GM18502 (cell line): ENCODE results near the gene HMCN1.
"Not testable (repeated sequence)": the region's sequence is repeated elsewhere in the genome, so short reads cannot be mapped to it uniquely, and the experiment has no call there.

Experiments
- ATAC-seq: cut with Tn5 transposase; IDR thresholded peaks from one replicate; pipeline ENCODE4 v1.9.1; 2021; ENCODE audit warnings: mild to moderate bottlenecking; ENCODE audit not compliant: unreplicated experiment, poor library complexity

The HMCN1 gene

DNA sequence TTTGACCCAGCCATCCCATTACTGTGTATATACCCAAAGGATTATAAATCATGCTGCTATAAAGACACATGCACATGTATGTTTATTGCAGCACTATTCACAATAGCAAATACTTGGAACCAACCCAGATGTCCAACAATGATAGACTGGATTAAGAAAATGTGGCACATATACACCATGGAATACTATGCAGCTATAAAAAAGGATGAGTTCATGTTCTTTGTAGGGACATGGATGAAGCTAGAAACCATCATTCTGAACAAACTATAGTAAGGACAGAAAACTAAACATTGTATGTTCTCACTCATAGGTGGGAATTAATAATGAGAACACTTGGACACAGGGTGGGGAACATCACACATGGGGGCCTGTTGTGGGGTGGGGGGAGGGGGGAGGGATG, 477.4 kb downstream of the HMCN1 start:
- ATAC-seq, result not testable (repeated sequence)

DNA sequence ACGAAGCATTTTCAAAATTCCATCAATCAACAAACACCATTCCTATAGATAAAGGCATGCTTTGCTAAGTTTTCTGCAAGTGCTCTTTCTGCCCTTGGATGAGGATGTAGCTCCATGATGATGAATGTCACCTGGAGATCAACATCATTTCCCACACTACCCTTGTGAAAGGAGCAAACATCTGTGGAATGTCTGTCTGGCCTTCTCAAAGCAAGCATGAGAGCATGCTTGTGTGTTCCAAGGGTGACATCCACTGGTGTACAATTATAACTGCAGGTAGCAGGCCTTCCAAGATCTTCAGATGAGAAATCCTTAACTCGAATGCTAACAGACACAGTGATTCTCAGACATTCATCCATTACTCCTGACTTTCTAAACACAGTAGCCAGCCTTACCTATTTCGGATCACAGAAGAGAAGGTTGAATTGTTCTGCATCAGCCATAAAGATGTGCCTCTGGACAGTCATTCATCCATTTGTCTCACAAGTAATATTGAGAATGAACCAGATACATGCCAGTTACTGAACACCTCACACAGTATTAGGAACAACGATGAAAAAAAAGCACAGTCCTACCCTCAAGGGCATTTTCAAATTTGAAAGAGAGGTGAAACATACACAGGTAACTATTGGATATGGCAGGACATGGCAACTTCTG, 478.5 kb downstream of the HMCN1 start:
- ATAC-seq, result peak; percentile 93

DNA sequence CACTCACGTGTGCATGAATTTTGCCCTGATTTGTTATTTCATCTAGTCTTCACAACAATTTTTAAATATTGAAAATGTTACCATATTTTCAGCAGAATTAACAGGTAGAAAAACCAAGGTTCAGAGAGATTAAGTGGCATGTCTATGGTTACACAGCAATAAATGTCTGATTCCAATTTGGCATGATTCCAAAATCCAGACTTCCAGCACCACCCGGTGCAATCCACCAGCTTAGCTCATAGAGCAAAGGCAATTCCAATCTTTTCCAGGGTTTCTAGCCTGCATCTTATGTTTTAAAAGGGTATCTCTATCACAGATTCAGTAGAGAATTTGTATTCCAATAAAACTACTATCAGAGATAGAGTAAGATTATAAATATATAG, 479.0 kb downstream of the HMCN1 start:
- ATAC-seq, result no peak

DNA sequence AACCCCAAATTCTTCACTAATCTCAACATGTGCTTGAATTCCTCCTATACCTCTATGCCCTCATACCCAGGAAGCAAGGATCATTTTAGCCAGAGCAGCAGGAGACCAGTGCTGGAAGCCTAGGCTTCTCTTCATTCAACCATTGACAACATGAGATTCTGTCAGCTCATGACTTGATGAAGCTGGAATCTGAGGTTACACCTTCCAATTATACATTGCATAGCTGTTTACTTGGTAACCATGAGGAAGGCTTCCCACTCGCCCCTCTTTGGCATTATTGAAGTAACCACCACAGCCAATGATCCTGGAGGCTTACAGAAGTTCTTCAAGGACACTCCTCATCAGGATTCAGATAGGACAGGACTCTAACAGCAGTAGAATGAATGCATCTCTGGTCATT, 480.6 kb downstream of the HMCN1 start:
- no peak for ATAC-seq

DNA sequence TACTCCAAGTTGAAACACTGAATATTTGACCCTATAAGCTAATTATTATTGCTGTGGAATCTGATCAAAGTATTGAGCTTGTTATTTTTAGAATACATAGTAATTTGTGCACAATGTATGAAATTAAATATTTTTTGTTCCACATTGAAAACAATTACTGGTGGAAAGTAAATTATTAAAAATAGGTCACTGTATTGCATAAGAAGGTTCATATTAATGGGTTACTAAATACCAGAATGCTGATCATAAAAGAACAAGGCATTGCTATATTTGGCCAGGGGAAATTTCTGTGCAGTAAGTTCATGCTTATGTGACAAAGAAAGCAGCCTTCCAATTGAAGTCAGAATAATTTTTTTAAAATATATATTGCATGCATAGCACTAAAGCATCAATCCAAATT, 481.4 kb downstream of the HMCN1 start:
- ATAC-seq, result no peak

DNA sequence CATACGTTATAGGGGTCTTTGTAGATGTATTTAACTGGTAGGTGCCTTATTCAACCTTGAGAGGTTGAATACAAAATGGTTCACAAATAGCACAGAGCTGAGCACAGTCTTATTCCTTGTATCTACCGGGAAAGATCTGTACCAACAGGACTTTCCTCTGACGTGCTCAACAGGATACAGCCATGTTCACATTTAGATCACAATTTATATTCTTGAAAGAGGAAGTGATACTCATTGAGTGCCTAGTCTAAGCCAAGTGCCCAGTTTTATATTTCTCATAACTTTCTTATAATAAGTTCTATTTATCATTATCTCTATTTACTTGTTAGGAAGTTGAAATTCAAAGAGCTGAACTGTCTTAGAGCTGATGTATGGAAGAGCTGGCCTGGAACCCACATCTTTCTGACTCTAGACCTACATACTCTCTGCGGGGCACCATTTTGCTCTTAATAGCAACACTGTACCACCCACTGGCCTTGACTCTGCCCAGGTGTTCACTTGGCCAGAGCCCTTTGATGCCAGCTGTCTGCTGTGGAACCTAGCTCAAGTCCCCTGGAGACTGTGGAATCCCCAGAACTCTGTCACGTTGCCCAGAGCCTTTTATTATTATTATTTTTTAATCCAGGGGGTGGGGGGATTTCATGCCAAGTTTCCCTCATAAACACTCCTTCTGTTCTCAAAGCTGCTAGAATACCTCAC, 484.6 kb downstream of the HMCN1 start:
- ATAC-seq, result peak; percentile 86

DNA sequence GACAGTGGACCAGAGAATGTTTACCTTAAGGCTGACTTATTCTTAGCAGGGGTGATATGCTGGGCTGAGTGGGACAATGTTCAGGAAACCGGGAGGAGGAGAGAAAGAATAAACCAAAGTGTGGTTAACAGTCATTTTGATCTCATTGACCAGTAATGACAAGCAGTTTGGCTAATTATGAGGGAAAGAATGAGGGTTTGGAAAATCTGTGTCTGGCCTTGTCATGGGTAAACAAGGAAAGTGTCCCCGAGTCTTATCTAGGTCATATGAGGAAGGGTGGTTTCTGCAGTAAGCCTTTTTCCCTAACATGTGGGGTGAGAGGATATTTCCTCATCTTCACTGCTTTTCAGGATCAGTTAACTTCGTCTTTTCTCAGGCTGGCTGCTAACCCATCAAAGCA, 485.9 kb downstream of the HMCN1 start:
- ATAC-seq, result no peak

DNA sequence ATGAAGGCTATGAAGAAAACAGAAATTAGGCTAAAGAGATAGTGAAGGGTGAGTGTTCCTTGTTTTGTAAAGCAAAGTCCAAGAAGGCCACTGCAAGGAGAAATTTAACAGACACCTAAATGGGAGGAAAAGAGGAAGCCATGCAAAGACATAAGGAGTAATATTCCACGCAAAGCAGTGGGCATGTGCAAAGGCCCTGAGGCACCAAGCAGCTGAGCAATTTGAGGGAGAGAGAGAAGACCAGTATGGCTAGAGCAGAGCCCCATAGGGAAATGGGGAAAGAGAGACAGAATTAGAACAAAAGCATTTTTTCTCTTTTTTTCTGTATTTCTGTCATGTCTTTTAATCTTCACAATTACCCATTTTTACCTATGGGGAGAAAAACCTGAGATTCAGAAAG, 486.7 kb downstream of the HMCN1 start:
- no peak for ATAC-seq

DNA sequence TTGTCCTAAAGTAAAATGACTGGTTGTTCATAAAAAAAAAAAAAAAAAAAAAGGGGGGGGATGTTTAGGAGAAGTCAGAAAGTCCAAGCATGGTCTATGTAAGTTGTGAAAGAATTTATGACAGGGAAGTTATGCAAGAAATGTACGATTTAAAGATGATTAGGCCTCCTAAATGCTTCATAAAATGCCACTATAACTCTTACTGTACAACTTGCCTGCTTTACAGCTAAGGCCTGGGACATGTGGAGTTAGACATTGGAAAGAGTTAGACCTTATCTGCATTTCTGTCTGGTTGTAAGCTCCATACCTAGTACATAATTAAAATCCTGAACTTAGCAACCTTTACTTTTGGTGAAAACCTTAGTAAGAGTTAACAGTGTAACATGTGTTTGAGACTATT, 490.9 kb downstream of the HMCN1 start:
- ATAC-seq, result no peak

DNA sequence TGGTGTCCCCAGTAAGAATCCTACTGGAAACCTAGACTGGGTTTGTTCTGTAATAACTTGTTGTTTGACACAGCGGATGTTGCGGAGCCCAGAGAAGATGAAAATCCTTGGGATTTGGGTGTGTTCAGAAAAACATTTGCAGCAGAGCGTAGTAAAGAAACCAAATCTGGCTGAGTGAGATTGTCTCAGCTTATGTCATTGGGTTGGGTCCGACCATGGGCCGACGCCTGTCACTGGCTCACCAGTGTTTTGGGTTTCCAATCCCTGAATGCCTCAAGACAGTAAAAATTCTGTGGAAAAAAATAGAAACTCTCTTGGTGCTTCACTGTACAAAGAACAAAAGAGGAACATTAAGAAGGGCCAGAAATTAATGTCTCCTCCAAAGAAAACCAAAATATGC, 494.6 kb downstream of the HMCN1 start:
- ATAC-seq, result no peak

DNA sequence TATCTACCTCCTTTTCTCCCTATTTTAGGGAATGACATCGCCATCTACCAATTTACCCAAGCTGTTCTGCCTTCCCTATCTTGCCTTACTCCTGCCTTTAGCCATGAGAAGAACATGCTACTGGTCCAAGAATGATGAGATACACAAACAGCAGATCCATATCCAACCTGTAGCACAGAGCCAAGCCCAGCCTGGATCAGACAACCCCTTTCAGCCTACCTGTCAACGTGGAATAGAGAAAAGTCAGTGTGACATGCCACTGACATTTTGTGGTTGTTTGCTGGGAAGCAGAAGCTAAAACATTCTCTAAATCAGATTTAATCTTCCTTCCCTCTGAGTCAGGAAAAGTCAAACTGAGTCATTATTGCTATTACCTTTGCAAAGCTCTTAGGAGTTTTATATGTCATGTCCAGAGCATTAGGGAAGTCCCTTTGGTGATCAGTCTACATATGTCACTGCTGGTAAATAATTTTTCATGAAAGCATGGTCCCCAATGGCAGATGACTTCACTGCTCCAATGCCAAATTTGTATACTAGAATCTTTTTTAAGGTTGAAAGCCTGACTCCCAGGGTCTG, 497.8 kb downstream of the HMCN1 start:
- ATAC-seq, result no peak

DNA sequence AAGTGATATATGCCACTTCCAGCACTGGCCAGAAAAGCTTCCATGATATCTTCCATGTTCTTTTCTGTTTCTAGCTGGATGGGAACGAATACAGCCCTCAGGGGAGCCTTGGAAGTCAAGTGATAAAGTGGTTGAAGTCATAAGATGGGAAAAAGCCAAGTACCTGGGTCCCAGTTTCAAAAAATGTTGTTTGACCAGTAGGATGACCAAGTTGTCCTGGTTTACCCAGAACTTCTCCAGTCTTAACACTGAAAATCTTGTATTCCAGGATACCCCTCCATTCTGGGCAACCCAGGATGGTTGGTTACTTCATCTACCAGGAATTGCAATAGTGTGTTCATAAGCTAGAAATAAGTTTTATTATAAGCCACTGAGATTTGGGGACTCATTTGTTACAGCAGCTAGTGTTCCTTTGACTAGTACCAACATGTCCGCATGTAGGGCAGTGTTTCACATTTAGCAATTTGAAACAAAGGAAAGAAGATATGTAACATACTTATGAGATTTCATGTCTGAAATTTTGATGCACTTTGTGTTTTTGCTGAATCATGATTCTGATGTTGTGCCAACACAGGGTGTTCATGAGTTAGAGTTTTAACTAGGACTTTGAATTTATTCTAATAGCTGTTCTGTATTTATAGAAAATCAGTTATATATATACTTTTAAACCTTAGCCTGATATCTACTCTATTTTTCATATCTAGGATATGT, 500.9 kb downstream of the HMCN1 start:
- ATAC-seq, result no peak

DNA sequence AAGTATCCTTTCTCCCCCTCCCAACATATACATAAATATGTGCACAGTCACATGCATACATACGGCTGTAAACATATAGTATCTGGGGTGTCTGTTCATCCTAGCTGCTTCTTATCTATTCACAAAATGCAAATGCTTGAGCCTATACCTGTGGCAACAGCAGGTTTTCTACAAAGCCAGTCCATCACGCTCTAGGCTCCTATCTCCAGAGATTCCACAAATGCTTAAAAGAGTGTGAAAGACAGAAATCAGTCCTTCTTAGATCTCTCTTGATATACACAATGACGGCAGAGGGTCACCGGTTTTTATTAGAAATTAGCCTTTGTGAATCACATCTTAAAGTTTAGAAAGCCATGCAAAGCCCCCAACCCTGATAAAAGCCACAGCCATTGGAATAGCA, 501.5 kb downstream of the HMCN1 start:
- ATAC-seq, result no peak

DNA sequence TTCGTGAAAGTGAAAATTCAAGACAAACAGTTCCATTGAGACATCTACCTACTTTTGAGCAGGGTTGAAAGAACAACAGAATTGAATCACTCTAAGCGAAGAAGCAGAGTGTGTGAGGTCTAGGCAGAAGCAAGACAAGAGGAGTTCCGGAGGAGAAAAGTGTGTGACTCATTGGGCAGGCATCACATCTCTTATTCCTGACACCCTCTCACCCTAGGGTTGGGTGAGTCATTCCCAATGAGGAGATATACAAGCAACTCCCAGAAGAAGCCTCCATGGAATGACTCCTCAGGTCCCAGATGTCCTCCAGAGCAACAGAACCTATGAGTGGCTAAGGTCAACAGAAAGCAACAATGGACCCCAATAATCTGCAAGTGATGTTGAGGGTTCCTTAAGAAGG, 502.7 kb downstream of the HMCN1 start:
- no peak for ATAC-seq

DNA sequence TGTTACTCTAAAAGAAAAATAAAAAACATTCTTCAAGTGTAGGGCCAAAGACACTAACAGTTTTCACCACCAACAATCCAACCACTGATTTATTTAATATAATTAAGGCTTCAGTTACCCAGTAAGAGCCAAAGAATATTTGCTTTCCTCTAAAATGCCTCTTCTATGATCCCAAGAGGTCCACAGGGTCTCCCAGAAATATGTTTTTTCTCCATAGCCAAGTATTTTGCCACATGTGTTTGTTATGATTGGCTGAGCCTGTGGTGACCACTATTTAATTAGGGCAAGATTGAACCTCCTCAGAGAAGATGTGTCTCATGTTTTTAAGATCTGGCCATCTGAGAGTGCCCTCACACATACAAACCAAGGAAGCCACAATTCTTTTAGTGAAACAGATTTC, 505.0 kb downstream of the HMCN1 start:
- no peak for ATAC-seq

DNA sequence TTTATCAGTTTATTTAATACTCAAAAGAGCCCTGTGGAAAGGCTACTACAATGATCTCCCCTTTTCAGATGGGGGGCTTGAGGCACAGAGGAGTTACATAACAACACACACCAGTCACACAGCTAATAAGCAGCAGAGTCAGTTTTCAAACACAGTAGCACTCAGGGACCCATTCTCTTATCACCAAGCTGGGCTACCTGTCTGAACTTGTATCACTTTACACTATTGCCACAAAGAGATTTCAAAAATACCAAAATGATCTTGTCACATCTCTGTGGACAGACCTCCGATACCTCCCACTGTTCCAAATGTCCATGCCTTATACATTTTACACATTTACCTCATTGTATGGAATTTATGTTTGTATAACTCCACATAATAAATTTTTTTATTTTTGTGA, 506.2 kb downstream of the HMCN1 start:
- ATAC-seq, result no peak
